Duodenal mucosa (tissue), 2 donors: ENCODE measurements around the gene GDPGP1.

Experiments used
- H3K27ac ChIP-seq: one replicate; pipeline ENCODE4 v1.7.0; 2013; ENCODE audit warnings: low read depth, low read length
- H3K27me3 ChIP-seq, 2 donors: one replicate each; pipeline ENCODE4 v1.7.0; 2013; ENCODE audit warnings: low read length in 2 of 2, control low read depth in 1 of 2; ENCODE audit not compliant: insufficient read depth in 2 of 2, control insufficient read depth in 1 of 2
- H3K36me3 ChIP-seq, 2 donors: one replicate each; pipeline ENCODE4 v1.7.0; 2013; ENCODE audit warnings: low read length in 2 of 2, control low read depth in 1 of 2; ENCODE audit not compliant: insufficient read depth in 2 of 2, control insufficient read depth in 1 of 2
- H3K4me1 ChIP-seq, 2 donors: one replicate each; pipeline ENCODE4 v1.7.0; 2013; ENCODE audit warnings: low read length in 2 of 2, control low read depth in 1 of 2; ENCODE audit not compliant: insufficient read depth in 2 of 2, control insufficient read depth in 1 of 2
- H3K4me3 ChIP-seq, 2 donors: one replicate each; pipeline ENCODE4 v1.7.0; 2013; ENCODE audit warnings: low read length in 2 of 2, low read depth in 1 of 2
- H3K9ac ChIP-seq, 2 donors: one replicate each; pipeline ENCODE4 v1.7.0; 2013; ENCODE audit warnings: low read length in 2 of 2, low read depth in 1 of 2
- H3K9me3 ChIP-seq, 2 donors: one replicate each; pipeline ENCODE4 v1.7.0; 2013; ENCODE audit warnings: low read length in 2 of 2, control low read depth in 1 of 2; ENCODE audit not compliant: control insufficient read depth in 1 of 2

Gene GDPGP1

DNA sequence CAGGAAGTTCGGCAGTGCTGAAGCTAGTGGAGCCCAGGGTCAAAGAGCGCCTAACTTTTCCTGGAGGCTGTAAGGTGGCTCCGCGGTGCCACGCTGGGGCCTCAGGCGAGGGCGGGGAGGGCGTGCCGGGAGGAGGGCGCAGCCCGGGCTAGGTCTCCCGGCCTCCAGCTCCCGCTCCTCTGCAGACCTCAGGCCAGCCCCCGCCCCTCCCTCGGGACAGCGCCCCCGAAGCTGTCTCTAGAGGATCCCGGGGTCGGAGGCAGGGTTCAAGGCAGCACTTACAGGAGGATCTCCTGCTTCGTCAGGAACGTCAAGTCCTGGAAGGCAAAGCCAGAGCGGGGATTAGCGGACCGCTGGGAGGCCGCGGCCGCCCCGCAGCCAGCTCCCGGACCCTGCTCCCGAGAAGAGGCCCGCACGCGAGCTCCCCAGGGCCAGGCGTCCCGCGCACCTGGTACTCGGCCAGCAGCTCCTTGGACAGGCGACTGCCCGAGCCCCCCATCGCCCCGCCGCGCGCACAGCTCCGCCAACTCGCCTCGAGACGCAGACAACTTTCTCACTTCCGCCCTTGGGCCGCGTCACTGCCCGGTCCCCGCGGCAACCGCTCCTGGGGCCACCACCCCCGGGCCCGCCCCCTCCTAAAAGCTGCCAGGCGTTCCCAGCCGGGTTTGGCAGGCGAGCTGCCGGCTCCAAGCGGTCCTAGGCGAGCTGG is 468 bp upstream of the GDPGP1 start, which contains the start of gene CIB1:
TSS of gene CIB1 (minus strand) at position 555 of the 709 bp plus-strand sequence. CDS start at position 499, 56 bp downstream.
- H3K36me3 ChIP-seq, result peaks cover 23 to 48% of the 10 kb centered on the region in 2 donors
- H3K9ac ChIP-seq, result peak within 1 kb of the TSS; percentile 86 to 95
- peak within 1 kb of the TSS; percentile 88 to 90 for H3K4me3 ChIP-seq
- peak within 1 kb of the TSS; percentile 96 for H3K27ac ChIP-seq
- peaks cover 41 to 51% of the 10 kb centered on the region in 2 donors for H3K4me1 ChIP-seq
- no peaks in the 10 kb centered on the region for H3K27me3 ChIP-seq
- no peaks in the 10 kb centered on the region for H3K9me3 ChIP-seq

DNA sequence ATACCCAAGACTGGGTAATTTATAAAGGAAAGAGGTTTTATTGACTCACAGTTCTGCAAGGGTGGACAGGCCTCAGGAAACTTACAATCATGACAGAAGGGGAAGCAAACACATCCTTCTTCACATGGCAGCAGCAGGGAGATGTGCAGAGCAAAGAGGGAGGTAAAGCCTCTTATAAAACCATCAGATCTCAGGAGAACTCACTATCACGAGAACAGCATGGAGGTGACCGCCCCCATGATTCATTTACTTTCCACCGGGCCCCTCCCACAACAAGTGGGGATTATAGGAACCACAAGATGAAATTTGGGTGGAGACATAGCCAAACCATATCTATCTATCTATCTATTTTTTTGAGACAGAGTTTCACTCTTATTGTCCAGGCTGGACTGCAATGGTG is 5.4 kb downstream of the GDPGP1 start:
- H3K36me3 ChIP-seq, result peaks cover 5 to 35% of the 10 kb centered on the region in 2 donors
- H3K9me3 ChIP-seq, result no peaks in the 10 kb centered on the region
- no peak overlapping the region for H3K27ac ChIP-seq
- H3K27me3 ChIP-seq, result no peaks in the 10 kb centered on the region
- H3K4me3 ChIP-seq, result no peak overlapping the region
- H3K4me1 ChIP-seq, result peaks cover 7 to 8% of the 10 kb centered on the region in 2 donors
- H3K9ac ChIP-seq, result no peak overlapping the region

DNA sequence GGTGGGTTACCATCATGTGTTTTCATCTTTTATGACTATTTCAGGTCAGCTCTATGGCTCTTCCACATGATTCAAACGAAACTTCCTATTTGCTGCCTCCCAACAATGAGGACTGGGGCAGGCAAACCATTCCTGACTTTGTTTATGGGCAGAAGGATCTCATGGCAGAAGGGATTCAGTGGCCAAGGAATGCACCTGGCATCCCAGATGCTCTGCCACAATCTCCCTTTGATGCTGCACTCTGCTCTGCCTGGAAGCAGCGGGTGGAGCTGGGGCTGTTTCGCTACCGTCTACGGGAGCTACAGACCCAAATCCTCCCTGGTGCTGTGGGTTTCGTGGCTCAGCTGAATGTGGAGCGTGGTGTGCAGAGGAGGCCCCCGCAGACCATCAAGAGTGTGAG is 6.8 kb downstream of the GDPGP1 start:
- Histone ChIP-seq H3K9me3 (no peaks in the 10 kb centered on the region), H3K4me1 (no peaks in the 10 kb centered on the region), H3K27ac (no peak overlapping the region), H3K27me3 (no peaks in the 10 kb centered on the region), H3K4me3 (no peak overlapping the region), H3K36me3 (peaks cover 5 to 35% of the 10 kb centered on the region in 2 donors), H3K9ac (no peak overlapping the region)

DNA sequence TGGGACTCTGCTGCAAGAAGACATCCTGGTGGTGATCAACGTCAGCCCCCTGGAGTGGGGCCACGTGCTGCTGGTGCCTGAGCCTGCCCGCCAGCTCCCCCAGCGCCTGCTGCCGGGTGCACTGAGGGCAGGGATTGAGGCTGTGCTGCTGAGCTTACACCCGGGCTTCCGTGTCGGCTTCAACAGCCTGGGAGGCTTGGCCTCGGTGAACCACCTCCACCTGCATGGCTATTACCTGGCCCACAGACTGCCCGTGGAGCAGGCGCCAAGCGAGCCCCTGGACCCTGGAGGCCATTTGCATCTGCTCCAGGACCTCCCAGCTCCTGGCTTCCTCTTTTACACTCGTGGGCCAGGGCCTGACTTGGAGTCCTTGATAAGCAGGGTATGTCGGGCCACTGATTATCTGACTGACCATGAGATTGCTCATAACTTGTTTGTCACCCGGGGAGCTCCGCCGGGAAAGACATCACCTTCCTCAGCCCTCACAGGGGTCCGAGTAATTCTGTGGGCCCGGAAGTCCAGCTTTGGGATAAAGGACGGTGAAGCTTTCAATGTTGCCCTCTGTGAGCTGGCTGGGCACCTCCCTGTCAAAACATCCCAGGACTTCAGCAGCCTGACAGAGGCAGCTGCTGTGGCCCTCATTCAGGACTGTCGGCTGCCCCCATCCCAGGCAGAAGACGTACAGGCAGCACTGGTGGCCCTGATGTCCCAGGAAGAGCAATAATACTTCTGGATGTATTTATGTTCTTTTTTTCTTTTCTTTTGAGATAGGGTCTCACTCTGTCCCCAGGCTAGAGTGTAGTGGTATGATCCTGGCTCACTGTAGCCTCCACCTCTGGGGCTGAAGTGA is 7.6 kb downstream of the GDPGP1 start:
- Histone ChIP-seq H3K4me3 (no peak overlapping the region), H3K27me3 (no peaks in the 10 kb centered on the region), H3K27ac (no peak overlapping the region), H3K4me1 (no peaks in the 10 kb centered on the region), H3K36me3 (peaks cover 5 to 30% of the 10 kb centered on the region in 2 donors), H3K9me3 (no peaks in the 10 kb centered on the region), H3K9ac (no peak overlapping the region)

DNA sequence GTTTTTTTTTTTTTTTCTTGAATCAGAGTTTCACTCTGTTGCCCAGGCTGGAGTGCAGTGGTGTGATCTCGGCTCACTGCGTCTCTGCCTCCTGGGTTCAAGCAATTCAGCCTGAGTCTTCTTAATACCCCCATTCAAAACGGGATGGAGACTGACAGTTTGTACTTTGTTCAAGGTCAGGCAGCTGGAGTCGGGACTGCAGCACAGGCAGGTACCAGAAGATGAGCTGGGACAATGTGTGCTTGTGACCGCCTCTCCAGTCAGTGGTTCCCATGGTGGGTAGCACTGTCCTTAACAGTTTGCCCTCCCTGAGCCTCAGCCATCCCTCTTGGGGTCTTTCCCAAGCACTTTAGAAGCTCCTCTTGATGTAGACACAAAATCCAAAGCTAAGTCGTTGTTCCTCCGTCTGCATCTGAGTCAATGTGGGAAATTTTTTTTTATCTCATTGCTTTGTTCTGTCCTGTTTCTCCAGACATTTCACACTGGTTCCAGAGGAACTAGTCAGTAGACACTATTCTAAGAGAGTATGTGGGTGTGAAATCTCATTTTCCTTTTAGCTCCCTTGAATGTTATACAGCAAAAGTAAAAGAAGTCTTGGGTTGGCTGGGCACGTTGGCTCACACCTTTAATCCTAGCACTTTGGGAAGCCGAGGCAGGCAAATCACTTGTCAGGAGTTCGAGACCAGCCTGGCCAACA is 10.1 kb downstream of the GDPGP1 start:
- peaks cover 0 to 5% of the 10 kb centered on the region in 2 donors for H3K4me1 ChIP-seq
- no peak overlapping the region for H3K4me3 ChIP-seq
- no peaks in the 10 kb centered on the region for H3K27me3 ChIP-seq
- peaks cover 5 to 13% of the 10 kb centered on the region in 2 donors for H3K36me3 ChIP-seq
- no peak overlapping the region for H3K27ac ChIP-seq
- H3K9ac ChIP-seq, result no peak overlapping the region
- no peaks in the 10 kb centered on the region for H3K9me3 ChIP-seq

DNA sequence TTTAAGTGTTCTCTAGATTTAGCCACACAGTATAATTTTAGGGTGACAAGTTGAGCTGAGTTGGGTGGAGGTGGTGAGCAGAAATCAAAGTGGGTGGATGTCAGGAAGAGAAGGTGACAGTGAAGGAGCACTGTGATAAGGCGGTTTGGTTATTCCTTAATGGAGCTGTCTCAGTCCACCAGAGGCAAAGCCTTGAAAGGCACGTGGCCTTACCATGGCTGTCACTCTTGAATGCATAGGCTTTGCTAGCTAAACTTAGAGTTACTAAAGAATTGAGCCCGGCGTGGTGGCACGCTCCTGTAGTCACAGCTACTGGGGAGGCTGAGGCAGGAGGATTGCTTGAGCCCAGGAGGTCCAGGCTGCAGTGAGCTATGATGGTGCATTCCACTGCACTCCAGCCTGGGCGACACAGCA is 14.8 kb downstream of the GDPGP1 start:
- Histone ChIP-seq H3K36me3 (no peaks in the 10 kb centered on the region), H3K9ac (peak overlapping the region in 1 of 2 donors; percentile 30), H3K27ac (no peak overlapping the region), H3K4me3 (peak overlapping the region; percentile 76 to 80), H3K9me3 (no peaks in the 10 kb centered on the region), H3K27me3 (no peaks in the 10 kb centered on the region), H3K4me1 (peaks cover 6 to 11% of the 10 kb centered on the region in 2 donors)

DNA sequence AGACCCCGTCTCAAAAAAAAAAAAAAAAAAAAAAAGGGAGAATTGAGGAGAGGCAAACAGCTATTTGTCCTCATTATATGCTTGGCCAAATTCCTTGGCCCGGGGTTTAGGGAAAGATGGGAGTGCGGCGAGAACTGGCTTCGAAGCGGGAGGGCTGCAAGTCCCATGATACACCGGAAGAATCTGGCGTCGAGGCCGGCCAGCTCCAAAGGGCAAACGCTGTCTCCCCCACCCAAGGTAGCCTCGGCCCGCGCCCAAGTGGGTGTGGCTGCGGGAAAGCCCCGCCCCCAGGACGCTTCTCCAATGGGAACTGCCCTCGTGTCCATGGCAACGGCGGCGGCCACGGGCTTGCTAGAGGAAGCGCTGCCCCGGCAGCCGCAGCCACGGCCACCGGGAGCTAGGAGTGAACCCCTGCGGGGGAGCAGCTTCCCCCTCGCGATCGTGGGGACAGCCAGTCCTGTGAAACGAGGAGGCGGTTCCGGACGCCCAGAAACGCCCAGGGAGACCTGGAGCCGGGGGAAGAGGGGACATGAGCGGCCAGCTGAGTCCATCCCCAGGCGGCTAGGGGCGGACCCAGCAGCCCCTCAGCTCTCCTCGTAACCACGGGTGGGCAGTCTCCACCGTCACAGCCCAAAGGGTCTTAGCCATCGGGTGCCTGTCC is 15.3 kb downstream of the GDPGP1 start, which contains the start of gene TTLL13:
TSS of gene TTLL13 (plus strand) at position 354 of the 661 bp plus-strand sequence. CDS start 1,075 bp downstream, outside the sequence.
- Histone ChIP-seq H3K4me3 (peak within 1 kb of the TSS; percentile 76 to 80), H3K27me3 (no peaks in the 10 kb centered on the region), H3K9me3 (no peaks in the 10 kb centered on the region), H3K4me1 (peaks cover 6 to 11% of the 10 kb centered on the region in 2 donors), H3K9ac (peak within 1 kb of the TSS; percentile 18 to 30), H3K27ac (no peak within 1 kb of the TSS), H3K36me3 (no peaks in the 10 kb centered on the region)

DNA sequence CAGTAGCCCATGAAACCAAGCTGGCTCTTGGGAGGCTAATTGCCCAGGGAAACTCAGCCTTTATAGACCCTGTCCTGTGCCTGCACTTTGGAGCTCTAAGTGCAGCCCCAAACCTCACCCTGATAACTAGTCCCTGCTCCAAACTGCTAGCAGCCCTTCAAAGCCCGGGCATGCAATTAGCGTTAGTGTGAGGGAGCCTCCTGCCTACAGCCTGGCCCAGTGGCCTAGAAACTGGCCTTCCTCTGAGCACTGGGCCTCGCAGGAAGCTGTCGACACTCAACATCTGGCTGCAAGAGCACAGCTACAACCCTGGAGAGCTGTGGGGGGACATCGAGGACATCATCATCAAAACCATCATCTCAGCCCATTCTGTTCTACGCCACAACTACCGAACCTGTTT is 23.8 kb downstream of the GDPGP1 start:
- Histone ChIP-seq H3K4me1 (peaks cover 9 to 12% of the 10 kb centered on the region in 2 donors), H3K9ac (no peak overlapping the region), H3K36me3 (no peaks in the 10 kb centered on the region), H3K27me3 (no peaks in the 10 kb centered on the region), H3K9me3 (no peaks in the 10 kb centered on the region), H3K27ac (no peak overlapping the region), H3K4me3 (no peak overlapping the region)

DNA sequence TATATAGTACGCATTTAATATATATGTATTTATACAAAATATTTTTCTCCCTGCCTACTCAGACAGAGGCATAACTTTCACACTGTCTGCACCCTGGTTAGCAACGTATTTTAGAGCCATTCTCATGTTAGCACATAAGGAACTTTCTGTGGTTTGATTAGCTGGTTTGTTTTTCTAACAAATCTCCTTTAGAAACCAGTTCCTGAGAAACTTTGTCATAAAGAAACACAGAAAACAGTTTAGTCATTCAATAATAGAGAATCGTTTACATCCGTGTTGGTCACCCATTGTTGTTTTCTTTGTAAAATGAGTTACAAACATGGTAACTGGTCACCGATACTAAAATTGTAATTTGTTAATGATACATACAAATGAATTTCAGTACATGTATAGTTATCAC is 25.5 kb downstream of the GDPGP1 start:
- H3K27me3 ChIP-seq, result no peaks in the 10 kb centered on the region

More for the DNA sequence above, 25.5 kb downstream of the GDPGP1 start:
- Histone ChIP-seq H3K4me1 (peaks cover 17% of the 10 kb centered on the region in 2 donors), H3K4me3 (no peak overlapping the region), H3K36me3 (no peaks in the 10 kb centered on the region), H3K9me3 (no peaks in the 10 kb centered on the region), H3K27ac (no peak overlapping the region), H3K9ac (no peak overlapping the region)
